GM19025 (cell line): ENCODE measurements around the gene PEG3.

Experiments used
- ATAC-seq: cut with Tn5 transposase; IDR thresholded peaks from one replicate; pipeline ENCODE4 v1.9.1; 2021; ENCODE audit warnings: mild to moderate bottlenecking, low read depth, moderate library complexity; ENCODE audit not compliant: unreplicated experiment

PEG3 gene

DNA sequence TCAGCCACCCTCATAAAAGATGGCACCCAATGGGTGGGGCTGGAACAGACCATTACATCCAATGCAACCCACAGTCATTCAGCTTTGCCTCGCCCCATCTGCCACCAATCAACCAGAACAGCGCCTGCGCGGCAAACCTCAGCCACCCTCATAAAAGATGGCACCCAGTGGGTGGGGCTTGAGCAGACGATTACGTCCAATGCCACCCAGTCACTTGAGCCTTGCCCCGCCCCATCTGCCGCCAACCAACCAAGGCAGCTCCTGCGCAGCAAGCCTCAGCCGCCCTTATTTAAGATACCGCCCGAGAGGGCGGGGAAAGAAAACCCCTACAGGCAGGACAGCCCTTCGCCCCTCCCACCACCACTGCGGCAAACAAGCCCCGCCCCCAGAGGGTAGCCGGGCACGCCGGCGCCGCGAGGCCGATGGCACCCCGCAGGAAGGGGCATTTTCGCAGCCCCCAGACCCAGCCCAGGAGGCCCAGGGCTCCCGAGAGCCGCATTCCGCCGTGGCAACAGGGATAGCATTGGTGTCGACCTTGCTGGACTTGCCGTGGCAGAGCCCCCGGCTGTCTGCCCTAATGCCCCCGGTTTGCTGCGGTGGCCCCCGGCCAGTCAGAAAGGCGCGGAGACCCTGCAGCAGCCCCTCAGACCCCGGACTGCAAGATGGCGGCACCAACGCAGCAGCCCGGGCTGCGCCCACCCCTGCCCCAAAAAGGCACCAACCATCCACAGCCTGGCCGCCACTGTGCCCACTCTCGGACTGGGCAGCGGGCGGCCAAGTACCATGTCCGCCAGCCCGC, 675 bp downstream of the PEG3 start:
- no peak for ATAC-seq

GRCh38 chr19:56838909-56839651, 1.4 kb downstream of the PEG3 start:
- ATAC-seq = no peak

GRCh38 chr19:56838024-56838908, 2.3 kb downstream of the PEG3 start:
- ATAC-seq = no peak

GRCh38 chr19:56837492-56838023, 3.0 kb downstream of the PEG3 start:
- ATAC-seq = no peak

DNA sequence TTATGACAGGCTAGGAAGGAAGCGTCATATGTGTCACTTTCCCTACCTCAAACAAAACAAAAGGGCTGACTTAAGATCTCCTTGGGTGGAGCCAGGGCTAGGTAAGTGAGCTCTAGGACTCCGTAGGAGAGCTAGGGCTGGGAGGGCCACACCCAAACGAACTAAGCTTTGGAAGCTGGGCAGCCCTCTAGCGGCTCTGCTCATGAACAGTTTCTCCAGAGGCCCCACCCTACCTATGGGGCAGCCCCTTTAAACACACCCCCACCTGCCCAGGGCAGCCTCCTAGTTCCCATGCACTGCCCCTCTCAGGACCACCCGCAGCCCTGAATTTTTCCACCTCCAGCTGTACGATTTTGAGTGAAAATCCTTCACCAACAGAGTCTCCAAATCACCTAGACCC, 3.5 kb downstream of the PEG3 start:
- ATAC-seq = no peak

- no peak for ATAC-seq
Observed at GRCh38 chr19:56836059-56836458, 4.5 kb downstream of the PEG3 start.

- no peak for ATAC-seq
Observed at GRCh38 chr19:56835401-56835800, 5.1 kb downstream of the PEG3 start.

DNA sequence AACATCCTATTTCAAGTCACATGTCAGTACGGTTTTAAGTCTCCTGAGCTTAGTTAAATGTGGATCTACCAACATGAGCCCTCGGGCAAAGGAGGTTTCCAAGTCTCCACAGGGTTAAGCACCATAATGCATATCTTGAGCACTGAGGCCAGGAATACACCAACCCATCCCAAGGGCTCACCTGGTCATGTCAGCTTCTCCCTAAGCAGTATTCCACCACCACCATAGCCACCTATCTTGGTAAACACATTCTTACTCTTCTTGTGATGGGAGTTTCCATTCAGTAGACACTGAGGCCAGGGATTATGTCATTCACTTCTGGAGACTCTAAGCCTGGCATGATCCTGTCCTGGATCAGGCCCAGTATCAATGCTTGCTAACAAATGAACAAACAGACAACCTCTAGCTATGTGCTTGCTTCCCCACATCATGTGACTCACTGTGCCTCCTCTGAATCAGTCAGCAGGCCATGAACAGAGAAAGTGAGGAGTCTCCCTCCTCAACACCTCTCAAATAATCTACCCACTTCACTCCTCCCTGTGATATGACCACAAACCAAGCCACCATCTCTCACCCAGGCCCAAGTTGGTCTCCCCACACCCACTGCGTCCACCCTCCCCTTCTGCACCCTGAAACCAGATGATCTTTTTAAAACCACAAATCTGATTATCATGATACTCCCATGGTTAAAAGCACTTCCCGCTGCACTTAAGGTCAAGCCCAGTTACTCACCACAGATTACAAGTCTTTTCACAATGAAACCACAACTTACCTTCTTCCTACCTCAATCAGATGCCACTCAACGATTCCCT, 5.8 kb downstream of the PEG3 start:
- ATAC-seq = no peak

DNA sequence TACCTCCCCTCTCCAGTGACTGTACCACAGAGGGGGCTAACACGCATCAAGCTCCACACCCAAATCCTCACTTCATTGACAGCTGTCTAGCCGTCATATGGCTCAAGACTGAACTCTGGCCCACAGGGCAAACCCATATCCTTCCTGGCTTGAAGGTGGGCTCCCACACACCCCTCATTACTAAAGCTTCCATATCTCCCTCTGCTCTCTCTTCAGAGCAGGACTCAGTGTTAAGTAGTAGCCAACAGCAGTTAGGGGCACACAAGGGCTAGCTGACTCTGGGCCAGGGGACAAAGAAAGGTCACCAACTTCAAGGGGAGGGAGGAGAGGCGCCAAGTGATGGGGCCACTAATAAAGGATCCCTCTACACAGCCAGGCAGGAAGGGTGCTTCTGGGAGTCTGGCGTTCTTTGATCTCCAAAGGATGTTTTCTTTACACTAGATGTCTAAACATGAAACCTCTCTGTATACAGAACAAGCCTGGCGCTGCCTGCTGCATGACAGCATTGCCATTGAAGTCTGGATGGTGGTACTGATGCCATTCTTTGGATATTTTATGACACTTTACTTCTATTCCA, 8.1 kb downstream of the PEG3 start:
- ATAC-seq = no peak

DNA sequence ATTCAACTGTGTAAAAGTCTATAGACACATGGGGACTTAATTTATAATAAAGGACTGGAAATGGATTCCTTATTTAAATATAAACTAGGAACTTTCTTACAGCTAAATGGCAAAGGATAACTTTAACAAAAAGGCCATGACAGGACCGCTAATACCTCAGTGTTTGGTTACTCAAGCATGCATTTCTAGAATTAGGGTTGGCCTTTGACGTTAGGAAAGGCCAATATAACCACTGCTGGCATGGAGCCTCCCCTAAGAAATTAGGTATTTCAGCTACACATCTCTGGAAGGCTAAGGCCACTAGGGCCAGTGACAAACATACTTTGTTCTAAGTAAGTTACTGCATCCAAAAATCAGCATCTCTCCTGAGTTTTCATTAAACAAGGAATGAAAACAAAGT, 9.3 kb downstream of the PEG3 start:
- ATAC-seq = no peak

DNA sequence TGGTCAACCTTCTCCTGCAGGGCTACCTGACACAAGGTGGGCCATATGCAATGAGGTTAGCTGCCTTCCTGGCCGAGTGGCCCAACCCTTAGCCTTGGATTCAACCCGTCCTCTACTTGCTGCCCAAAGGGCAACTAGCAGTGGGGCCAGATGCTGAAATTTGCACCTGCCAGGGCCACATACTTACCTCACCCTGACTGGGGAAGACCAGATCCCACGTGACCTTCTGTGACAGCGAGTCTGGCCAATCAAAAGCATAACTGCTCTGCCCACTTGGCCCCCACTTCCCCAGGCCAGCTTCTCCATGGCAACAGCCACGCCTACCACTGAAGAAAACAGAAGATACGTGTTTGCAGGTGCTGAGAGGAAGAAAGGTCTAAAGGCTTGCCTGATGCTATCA, 10.9 kb downstream of the PEG3 start:
- ATAC-seq = no peak

DNA sequence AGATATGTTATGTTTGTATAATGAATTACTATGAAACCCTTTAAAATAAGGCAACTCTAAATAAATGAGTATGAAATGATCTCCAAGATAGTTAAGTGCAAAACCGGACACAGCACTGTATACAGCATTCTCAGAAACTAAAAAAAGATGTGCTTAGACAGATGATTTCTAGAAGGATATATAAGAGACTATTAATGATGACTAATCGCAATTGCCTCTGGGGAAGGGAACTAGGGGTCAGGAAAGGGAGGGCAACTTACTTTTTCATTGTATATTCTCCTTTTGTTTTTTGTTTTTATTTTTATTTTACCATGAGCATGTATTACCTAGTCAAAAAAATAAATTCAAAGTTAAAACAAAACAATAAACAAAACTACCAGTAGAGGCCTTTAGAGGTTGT, 12.8 kb downstream of the PEG3 start:
- no peak for ATAC-seq

- ATAC-seq = no peak
Observed at GRCh38 chr19:56823956-56824355, 16.6 kb downstream of the PEG3 start.

- ATAC-seq = no peak
Observed at GRCh38 chr19:56823417-56823816, 17.1 kb downstream of the PEG3 start.

DNA sequence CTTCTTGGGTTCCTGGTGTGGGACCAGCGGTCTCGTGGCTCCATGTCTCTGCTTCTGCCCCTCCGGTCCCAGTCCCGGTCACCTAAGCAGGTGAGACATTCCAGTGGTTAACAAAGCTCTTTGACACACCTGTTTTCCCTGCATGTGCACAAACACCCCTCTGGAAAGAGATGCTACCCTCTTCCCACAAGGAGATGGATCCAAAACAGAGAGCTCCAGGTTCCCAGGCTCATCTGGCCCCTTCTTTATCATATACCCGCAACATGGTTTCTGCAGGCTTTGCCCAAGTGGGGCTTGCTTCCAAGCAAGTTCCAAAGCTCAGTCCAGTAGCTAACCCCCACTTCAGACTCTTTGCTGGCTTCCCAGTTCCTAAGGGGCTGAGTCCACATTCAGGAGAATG, 17.8 kb downstream of the PEG3 start:
- no peak for ATAC-seq

- ATAC-seq = no peak
Observed at GRCh38 chr19:56821675-56822074, 18.9 kb downstream of the PEG3 start.

DNA sequence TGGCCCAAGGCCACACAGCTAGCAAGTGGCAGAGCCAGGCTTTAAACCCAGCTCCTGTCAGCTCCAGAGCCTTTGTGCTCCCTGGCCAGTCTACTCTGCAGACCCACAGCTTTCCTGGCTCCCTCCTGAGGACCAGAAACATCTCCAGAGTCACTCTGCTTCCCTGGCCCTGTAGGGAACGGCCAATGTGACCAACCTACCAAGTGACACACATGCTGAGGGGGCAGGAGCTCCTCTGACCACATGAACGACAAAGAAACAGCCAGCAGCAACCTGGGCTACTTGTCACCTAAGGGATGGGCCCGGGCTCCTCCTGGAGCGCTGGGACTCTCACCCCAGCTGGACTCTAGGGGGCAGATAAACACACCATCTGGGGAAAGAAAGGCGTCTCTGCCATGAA, 19.3 kb downstream of the PEG3 start:
- ATAC-seq = no peak

- no peak for ATAC-seq
Observed at GRCh38 chr19:56819166-56819565, 21.4 kb downstream of the PEG3 start.

DNA sequence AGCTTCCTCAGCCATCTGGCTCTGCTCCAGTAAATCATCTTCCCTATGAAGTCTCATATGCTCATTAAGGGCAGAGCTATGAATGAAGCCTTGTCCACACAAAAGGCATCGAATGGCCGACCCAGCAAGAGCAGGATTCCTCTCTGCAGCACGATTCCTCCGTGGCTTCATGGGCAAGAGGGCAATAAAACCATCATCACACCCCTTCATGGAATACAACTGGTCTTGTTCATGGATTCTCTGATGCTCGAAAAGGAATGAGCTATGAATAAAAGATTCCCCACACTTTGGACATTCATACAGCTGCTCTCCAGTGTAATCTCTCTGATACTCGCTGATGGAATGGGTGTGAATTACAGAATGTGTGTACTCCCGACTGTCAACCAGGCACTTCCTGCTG, 25.9 kb downstream of the PEG3 start:
- ATAC-seq = no peak

DNA sequence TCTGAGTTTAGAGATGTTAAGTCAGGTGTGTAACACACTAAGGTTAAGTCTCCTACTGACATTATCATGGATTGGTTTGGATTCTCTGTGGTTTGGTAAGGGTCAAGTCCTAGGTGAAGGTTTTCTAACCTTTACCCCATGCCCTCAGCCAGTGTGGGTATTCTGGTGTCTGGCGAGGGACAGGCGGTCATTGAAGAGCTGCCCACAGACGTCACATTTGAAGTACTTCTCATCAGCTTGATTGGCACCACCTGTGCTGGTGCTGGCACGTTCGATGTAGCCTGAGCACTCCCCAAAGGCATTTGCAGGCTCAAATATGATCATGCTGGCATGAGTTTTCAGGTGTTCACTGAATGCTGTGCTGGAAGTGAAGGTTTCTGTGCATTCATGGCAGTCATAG, 27.0 kb downstream of the PEG3 start:
- ATAC-seq = no peak
